GM18868 (cell line): ENCODE measurements around the gene SCG5.

ENCODE experiments used
- ATAC-seq: cut with Tn5 transposase; IDR thresholded peaks from one replicate; pipeline ENCODE4 v1.9.1; 2021; ENCODE audit warnings: mild to moderate bottlenecking, moderate library complexity; ENCODE audit not compliant: unreplicated experiment

SCG5 gene

DNA sequence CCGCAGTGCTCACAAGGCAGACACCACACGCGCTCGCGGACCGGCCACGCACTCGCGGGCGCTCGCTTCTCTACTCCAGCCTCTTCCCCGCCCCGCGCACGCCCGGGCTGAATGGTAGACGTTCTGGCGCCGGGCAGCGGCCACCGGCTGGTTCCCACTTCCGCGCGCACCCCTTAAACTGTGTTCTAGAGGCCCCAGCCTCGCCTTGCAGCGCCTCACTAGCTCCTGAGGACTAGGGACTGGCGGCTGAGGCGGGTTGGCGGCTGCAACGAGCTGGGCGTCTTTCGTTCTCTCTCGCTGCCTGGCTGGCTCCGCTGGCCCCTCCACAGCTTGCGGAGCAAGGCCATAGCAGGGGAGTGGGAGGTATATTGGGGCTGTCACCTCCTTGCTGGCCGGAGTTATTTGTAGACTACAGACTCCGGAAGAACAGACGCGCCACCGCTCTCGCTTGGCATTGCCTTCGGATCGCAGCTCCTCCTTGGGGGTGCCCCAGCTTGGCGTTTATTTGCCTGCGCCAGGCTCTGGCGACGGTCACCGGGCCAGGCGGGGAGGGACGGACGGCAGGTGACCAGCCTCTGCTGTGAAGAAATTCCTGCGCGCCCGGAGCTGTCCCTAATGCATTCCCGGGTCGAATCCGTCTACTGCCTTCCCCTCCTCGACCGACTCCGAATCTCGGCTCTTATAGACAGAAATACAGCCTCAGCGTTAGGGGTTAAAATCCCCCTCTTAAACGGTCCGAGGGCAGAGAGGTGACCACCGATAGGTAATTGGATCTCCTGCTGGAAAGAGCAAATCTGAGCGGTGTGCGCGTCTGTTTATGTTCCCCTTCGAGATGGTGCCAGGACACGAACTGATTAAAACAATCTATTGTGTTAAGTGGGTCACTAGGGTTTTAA, 77.6 kb downstream of the SCG5 start:
- ATAC-seq, result no peak

GRCh38 chr15:32721596-32721995, 80.1 kb downstream of the SCG5 start:
- no peak for ATAC-seq

DNA sequence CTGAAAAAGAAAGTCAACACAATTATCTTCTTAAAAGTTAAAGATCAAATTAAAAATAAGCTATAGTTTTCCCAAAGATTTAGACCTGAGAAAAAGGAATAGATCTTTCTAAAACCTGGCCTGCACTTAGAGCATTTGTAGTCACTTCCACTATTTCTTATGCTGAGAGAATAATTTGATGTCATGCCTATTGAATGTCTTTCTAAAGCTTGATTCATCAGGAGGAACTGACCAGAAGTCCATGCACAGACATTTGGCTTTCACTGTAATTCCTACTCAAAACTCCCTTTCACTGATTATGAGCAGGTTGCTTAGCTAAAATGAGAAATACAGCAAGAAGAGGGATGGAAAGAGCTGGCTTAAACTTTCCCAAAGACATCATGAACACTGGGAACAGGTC, 80.6 kb downstream of the SCG5 start:
- no peak for ATAC-seq

GRCh38 chr15:32723171-32723948, 81.8 kb downstream of the SCG5 start:
- ATAC-seq, result peak; percentile 94

- no peak for ATAC-seq
Observed at GRCh38 chr15:32729700-32730395, 88.3 kb downstream of the SCG5 start.

GRCh38 chr15:32730677-32731654, 89.5 kb downstream of the SCG5 start:
- ATAC-seq, result no peak

DNA sequence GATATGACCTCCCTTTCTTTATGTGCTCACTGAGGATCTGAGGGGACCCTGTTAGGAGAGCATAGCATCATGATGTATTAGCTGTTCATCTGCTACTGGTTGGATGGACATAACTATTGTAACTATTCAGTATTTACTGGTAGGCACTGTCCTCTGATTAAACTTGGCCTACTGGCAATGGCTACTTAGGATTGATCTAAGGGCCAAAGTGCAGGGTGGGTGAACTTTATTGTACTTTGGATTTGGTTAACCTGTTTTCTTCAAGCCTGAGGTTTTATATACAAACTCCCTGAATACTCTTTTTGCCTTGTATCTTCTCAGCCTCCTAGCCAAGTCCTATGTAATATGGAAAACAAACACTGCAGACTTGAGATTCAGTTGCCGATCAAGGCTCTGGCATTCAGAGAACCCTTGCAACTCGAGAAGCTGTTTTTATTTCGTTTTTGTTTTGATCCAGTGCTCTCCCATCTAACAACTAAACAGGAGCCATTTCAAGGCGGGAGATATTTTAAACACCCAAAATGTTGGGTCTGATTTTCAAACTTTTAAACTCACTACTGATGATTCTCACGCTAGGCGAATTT, 91.2 kb downstream of the SCG5 start:
- ATAC-seq, result no peak

DNA sequence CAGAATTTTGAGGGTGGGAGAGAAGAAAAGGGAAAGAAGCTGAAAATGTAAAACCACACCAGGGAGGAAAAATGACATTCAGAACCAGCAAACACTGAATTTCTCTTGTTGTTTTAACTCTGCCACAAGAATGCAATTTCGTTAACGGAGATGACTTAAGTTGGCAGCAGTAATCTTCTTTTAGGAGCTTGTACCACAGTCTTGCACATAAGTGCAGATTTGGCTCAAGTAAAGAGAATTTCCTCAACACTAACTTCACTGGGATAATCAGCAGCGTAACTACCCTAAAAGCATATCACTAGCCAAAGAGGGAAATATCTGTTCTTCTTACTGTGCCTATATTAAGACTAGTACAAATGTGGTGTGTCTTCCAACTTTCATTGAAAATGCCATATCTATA, 91.8 kb downstream of the SCG5 start:
- no peak for ATAC-seq

DNA sequence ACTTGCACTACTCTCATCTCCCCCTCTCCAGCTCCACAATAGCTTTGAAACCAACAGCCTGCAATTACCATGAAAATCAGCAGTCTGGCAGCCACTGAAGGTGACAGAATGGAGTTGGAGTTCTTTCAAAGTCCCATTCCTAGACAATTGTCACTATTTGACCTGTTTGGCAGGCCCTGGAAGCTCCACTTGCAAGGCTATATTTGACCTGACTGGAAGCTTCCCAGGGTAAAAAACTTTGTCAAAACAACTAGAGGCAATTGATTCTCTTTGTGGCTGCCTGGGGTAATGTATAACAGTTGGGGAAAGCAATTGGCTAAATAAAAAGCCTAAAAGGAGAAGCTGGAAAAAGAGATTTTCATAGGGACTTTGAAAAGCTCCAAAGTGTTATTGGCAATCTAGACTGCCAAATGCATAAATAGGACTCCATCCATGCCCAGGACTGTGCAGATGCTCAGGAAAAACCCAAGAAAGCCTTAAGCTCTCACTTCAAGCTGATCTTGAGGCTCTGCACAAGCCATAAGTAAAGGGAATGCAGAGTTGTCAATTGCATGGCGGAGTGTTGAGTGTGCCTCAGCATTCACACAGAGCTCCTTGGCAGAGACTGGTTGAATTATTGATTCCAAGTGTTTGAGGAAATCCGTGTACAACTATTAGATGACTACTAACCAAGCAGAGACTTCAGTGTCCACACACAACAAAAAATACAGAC, 94.6 kb downstream of the SCG5 start:
- no peak for ATAC-seq

- no peak for ATAC-seq
Observed at GRCh38 chr15:32736701-32737061, 95.2 kb downstream of the SCG5 start.

- no peak for ATAC-seq
Observed at GRCh38 chr15:32737304-32737703, 95.8 kb downstream of the SCG5 start.

- ATAC-seq, result no peak
Observed at GRCh38 chr15:32738666-32739065, 97.2 kb downstream of the SCG5 start.

DNA sequence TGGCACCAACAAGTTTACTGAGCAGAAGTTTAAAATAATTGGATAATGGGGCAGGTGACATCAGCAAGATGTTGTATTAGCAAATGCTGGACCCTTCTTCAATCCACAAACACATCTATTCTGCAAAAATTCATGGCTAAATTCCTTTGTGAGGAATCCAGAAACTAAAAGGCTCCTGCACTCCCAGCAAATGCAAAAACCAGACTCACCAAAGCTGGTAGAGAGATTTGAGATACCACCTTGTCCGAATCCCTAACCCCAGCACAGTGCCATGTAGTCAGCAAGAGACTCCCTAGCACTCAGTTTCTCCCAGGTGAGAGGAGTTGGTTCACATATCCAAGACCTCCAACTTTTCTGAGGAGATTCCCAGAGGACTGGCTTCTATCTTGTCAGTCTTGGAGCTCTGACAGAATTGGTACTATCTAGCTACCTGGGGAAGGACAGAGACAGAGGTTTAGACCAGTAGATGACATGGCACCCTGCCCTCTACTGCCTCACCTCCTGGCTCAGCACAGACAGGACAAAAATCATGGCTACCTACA, 98.1 kb downstream of the SCG5 start:
- no peak for ATAC-seq

DNA sequence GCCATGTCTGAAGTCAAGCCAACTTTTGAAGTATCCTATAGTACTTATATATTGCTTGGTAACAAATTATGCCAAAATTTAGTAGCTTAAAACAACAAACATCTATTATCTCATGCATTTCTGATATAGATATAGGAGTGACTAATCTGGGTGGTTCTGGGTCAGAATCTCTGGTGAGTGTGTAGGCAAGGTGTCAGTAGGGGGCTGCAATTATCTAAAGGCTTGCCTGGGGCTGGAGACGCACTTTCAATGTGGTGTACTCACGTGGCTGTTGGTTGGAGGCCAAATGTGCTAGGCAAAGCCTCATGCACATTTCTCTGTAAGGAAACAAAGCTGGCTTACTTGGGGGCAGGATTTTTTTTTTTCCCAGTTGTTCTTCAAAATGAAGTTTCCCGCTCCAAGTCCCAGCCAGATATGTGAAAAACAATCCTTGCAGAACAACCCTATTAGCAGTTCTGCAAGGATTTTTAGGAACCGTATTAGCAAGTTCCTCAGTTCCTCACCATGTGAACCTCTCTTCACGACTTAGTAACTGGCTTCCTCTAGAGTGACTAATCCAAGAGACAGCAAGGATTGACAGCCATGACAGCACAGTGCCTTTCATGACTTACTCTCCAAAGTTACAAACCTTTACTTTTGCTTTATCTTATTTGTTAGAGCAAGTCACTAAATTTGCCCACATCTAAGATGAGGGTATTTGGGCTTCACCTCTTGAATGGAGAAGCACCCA, 102.1 kb downstream of the SCG5 start:
- ATAC-seq, result no peak

DNA sequence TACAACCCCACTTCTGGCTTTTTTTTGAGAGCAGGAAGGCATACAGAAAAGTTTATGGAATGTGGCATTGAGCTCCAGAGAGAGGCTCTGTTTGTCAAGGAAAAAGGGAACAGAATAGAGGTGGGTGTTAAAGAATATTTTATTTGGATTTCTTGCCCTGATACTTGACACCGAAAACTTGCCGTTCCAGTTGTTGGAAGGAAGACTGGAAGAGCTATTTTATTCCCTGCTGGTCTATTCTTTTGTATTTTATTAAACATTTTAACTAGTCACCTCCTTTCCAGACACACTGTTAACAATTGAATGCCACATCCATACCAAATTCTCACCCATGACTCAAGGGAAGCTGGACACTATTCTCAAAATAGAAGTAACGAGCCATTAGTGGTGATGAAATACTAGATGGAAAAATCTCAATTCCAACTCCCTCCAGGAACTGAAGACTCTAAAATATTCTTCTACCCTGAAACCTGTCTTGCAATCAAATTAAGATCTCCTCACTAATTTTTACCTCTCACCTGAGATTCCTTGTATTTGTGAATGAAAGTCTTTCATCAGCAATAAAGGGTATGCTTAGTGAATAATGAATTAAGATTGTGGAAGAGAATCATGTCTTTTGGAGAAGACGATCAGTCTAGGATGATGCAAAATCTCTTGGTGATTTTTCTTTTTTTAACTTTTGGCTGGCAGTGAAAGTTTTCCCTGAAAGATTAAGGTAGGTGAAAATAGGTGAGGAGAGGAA, 104.8 kb downstream of the SCG5 start:
- ATAC-seq, result no peak
